Superior temporal gyrus (tissue), 1 donor: Measurements from ENCODE around the gene KCTD3.

ENCODE experiments used
- DNase-seq: peaks from one replicate; pipeline ENCODE4 v3.0.0-alpha.2; 2016; ENCODE audit errors: extremely low spot score

The KCTD3 gene

DNA sequence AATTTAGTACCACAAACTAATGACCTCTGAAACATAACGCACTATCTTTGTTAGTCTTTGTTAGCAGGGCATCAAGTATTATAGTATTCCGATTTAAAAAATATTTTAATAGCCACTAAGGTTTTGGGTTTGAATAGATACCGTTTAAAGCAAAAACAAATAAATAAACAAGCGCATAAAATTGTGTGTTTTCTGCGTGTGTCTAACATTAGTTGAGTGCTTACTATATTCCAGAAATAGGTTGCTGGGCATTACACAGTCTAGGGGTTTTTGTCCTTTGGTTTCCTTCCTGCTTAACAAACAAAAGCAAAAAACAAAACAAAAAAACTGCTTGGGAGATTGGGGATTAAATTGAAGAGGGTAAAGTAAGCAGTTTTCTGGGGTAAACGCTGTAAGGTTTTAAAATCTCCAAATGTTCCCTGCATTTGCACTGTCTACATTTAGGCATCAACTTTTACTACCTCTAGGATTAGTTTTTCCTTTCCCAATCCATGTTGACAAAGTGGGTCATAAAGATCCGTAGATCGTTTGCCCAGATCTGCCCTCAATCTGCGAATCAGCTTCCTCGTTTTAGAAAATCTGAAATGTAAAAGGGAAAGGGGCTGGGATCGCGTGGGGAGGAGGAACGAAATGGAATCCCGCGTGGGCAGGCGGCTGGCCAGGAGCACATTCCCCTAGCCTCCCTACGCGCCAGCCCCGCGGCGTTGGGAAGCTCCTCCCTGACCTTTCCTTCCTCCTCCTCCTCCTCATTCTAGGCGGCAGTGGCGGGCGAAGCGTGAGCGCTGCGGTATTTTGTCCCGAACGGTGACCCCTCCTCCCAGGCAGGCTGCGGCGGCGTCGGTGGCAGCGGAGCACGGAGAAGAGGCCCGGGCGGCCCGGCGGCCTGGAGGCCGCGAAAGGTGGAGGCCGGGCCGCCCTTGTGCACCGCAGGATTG lies at the start of gene KCTD3:
Gene KCTD3 (plus strand): TSS at position 749 of the 935 bp plus-strand sequence. CDS start 382 bp downstream, outside the sequence.
- peak; percentile 81 for DNase-seq

DNA sequence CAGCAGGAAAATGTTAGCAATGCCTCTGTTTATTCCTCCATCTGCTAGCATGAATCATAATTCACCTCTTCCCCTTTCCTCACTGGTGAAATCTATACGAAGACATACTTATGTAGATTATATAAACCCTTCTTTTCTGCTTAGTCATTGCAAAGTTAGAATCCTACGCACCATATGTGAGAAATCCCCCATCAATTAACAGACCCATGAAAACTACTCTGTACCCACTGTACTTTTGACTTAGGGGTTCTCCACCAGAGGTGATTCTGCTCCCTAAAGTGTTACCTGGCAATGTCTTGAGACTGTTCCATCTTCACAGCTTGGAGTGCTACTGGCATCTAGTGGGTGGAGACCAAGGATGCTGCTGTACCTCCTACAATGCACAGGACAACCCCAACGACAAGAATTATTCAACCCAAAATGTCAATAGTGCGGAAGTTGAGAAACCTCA lies 49.6 kb upstream of the KCTD3 start:
- DNase-seq, result peak; percentile 59

DNA sequence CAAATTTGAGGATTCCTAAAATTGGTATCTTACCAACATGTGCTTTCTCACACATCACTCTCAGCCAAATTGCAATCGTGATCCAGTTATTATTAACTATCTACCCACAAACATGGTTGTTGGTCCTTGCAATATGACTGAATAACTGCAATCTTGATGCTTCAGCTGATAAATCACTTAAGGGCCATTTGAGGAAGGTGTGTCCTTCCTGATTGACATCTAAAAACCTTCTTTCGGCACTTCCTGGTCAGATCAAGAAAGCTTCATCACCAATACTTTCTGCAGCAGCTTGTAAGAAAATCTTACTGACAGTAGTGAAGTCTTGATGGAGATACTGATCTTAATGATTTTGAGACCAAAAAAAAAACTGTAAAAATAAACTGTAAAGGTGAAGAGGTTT lies 48.5 kb upstream of the KCTD3 start:
- DNase-seq, result no peak

DNA sequence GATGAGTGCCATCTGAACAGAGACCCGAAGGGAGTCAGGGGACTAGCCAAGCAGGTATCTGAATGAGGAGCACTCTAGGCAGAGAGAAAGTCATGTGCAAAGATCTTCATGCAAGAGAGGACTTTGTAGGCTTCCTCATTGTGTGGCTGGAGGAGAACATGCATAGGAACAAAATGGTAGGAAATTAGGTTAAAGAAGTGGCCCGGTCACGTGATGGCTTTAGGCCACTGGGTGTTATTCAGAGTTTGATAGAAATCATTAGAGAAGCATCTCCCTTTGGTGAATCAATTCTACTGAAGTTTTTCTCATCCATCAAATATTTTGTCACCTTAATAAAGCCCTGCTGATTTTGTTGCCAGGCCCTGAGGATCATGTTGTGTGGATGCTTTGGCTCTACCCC lies 45.8 kb upstream of the KCTD3 start:
- no peak for DNase-seq

DNA sequence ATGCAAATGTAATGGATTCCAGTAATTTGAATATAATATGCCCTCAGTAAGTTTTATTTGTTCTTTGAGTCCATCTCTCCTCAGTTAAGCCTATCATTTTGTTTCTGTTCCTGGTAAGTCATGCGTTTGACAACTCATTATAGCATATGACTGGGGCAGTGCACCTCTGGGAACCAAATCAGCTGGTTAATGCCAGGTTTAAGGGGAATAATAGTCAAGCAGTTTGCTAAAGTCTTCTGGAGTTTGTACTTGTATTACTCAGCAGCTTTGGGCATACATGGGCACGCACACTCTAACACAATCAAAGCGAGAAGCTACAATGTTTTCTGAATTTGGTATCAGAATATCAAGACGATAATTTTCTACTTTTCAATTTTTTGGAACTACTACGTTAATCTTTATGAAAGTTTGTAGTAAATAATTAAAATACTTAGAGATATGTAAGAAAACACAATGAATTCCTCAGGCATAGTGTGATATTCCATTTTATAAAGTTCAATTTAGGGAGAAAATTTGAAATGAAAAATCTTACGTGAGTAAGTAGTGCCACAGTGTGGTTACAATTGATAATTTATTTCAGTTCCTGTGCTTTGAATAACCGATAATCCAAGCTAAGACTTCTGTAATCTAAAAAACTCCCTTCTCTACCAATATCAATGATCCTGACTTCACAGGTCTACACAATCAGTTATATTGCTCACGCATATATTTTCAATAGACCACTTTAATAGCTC lies 43.8 kb upstream of the KCTD3 start:
- DNase-seq, result peak; percentile 60

DNA sequence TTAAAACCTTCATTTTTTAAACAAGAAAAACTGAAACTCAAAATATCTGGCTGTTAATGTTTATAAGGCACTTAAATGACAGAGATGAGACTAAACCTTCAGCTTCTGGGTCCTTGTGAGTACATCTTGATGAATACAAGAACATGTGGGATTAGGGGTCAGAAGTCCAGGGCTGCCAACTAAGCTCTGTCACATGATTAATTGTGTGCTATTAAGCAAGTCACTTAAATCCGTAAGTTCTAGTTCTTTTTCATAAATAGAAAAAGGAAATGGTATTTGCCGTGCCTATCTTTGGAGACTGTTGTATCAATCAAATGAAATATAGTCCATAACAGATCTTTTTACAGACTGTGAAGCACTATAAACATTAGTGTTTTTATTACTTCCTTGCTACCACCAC lies 43.2 kb upstream of the KCTD3 start:
- DNase-seq, result no peak

DNA sequence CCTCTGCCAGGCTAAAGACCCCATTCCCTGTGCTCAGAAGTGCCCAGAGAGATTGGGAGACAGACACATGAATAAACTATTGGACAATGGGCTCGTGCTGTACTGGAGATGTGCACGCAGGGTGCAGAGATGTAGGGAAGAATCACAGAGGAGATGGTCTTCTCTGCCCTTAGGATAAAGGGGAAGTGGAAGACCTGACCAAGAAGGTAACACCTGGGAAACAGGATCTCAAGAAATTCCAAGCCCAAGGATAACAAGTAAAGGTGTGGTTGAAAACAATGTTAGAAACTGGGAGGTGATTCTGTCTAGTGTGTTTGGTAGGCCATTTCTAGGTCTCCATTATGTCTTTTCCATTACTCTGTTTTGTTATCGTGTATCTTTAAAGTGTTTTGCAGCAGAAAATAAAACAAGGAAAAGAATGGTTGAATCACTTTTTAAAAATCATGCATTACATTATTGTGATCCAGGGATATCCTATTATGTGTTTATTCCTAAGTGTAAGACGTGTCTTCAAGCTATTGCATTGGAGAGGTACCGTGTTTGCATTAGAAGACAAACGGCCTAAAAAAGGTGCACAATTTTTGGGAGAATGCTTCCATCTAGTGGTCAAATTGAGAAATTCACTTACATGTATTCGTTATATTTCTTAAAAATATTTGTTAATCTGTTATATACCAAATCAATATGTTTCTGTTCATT lies 40.8 kb upstream of the KCTD3 start:
- peak; percentile 91 for DNase-seq

DNA sequence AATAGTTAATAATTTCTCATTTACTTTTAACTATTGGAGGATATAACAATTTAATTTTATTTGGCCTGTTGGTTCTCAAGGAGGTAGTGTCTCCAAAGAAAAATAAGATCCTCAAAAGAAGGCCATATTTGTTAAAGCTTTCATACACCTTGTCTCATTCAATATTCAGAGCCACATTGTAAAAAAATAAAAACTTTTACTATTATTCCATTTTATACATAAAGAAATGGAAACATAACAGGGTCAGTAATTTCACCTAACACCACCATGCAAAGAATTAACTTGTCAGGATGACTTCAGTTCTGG lies 40.3 kb upstream of the KCTD3 start:
- no peak for DNase-seq

DNA sequence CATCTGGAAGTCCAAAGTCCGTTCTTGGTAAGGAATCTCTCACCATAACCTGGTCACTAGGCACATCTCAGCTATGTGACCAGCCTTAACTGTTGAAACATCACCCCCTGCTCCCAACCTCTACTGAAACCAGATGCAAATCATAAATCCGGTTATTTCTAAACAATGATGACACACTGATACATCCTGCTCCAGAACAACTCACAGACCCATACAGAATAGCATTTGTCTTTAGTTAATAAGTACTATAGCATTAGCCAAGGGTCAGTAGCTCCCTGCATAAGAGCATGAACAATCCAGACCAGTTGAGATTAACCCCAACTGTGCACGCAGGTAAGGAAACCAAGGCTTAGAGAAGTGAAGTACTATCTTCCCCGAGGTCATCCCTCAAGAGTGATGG lies 38.0 kb upstream of the KCTD3 start:
- no peak for DNase-seq

DNA sequence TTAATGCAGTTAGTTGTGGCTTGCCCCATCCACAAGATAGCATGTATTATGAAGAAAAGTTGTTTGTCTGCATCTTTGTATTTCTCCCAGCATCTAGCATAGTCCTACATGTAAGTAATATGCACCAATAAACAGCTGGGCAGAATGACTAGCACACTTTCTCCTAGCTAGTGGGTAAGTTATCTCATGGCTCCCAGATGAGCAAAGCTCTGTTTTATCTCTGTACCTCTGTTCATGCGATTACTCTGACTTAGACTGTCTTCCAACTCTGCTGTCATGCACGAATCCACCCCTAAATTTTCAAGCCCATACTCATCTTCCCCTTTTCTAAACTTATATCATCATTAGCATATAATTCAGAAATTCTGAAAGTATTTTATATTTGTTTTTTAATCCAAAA lies 37.5 kb upstream of the KCTD3 start:
- DNase-seq, result no peak

DNA sequence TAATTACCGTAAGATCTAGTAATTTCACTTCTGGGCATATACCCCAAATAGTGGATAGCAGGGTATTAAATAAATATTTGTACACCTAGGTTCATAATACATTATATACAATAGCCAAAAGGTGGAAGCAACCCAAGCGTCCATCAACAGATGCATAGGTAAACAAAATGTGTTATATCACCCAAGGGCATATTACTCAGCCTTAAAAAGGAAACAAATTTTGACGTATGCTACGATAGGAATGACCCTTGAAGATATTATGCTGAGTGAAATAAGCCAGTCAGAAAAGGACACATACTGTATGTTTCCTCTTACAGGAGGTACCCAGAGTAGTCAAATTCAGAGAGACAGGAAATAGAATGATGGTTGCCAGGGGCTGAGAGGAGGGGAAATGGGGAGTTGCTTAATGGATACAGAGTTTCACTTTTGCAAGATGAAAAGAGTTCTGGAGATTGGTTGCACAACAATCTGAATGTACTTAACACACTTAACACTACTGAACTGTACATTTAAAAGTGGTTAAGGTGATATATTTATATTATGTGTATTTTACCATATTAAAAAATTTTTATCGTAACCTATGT lies 36.6 kb upstream of the KCTD3 start:
- no peak for DNase-seq

DNA sequence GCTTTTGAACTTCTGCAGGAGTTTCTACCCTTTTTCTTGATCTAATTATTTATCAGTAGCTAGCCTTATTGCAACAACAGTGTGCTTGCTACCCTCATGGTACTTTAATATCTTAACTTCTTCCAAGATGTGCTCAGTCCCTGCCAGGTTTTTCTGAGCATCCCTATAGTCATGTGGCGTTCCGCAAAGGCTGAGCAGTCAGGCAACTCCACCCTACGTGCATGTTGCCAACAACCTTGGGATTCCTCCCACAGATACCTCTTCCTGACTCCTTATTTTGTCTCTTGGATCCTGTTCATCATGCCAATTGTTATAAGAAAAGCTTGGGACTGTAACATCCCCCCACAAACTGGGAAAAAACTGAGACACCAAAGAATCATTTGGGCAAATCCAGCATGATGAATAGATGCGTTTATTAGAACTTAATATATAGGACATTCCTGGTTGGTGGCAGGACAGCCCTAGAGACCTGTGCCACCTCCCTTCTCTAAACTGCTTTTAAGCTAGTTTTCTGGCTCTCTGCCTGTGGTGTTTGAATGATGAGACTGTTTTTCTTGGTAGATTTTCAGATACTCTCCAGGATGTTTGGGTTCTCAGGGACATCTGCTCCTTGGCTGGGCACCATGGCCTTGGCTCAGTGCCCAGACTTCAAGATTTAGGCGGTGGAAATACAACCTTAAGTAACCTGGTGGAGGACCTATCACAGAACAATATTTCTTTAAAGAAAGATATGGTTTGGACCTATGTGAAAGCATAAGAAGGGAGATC lies 27.1 kb upstream of the KCTD3 start:
- no peak for DNase-seq

DNA sequence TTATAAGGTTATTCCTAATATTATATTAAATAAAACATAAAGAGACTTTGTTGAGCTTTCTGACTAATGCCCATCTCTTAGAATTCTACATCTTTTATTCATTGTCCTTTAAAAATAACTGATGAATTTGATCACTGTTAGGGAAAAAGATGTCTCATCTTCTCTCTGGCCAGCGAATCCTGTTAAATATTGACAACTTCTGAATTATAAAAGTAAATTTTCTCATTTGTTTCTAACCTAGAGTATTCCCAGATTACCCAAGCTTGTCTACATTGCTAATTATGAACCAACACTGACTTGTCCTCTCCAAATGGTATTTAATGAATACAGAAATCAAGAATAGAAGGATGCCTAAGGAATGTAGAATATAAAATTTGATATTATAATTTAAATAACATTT lies 24.8 kb upstream of the KCTD3 start:
- DNase-seq, result no peak

DNA sequence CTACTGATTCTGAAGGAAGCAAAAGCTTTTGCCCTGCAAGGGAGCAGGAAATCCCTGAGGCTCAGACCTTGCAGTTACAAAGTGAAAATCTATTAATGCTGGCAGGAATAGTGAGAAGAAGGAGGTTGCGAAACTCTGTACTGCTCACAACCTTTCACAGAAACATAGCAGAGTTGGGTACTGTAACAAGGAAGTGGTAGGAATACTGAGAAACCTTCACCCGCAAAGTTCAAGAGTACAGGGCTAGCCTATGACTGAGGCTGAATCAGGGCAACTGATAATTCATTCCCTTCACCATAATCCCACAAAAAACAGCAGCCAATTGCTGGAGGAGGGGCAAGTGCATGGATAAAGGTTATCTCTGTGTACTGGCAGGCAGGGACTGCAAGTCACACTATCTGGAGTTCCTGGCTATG lies 23.9 kb upstream of the KCTD3 start:
- DNase-seq, result no peak

DNA sequence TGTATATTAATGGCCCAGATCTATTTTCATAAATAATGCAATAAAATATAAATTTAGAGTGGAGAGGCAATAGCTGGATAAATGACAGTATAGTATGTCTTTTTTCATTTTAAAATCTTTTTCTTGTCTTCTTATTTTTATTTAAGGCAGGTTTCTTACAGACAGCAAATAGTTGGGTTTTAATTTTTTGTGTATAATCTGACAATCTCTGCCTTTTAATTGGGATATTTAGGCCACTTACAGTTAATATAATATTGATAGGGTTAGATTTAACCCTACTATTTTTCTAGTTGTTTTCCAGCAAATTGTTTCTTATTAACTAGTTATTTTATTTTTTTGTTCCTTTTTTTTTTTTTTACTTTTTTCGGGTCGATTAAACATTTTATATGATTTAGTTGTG lies 23.3 kb upstream of the KCTD3 start:
- DNase-seq, result no peak

DNA sequence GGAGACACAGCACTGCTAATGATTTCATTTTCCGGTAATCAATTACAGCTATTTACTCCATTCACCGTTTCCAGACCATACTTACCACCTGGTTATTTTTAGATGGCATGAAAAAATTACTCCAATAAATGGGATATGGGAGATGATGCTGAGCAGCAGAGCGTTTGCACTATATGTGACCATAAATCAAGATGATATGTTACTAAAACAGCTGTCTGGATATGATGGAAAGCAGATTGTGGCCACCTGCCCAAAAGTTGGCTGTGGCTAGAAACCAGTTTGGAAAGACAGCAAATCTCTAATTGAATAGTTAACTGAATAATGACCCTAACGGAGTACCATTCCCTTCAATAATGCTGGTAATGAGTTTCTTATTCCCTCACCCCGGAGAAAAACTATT lies 22.5 kb upstream of the KCTD3 start:
- no peak for DNase-seq

DNA sequence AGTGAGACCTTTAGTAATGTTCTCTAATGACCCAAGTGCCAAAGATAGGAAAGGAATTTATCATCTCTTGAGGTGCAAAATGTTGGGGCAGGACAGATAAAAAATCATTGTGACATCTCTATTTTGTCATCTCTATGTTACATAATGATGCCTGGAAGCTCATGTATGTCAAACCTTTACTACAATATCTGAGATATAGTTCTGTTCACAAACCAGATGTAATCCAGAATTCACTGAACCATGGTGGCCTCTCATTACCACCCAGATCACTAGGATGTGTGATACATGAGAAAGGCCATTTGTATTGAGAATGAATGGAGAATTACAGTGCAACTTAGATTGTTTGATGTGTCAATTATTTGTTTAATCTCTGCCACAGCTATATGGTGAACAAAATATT lies 22.0 kb upstream of the KCTD3 start:
- no peak for DNase-seq

DNA sequence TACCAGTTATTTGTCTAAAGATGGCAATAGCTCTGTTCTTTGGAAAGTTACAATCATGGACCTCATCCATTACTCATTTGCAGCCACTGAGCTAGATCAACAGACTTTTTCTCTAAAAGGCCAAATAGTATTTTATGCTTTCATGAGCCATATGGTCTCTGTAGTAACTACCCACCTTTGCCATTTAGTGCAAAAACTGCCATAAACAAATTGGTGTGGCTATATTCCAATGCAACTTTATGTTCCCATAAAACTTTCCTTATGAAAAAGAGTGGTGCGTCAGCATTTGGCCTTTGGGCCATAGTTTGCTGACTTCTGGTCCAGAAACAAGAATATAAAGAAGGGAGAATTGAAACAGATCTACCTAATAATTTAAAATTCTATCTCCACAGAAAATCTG lies 20.1 kb upstream of the KCTD3 start:
- no peak for DNase-seq

DNA sequence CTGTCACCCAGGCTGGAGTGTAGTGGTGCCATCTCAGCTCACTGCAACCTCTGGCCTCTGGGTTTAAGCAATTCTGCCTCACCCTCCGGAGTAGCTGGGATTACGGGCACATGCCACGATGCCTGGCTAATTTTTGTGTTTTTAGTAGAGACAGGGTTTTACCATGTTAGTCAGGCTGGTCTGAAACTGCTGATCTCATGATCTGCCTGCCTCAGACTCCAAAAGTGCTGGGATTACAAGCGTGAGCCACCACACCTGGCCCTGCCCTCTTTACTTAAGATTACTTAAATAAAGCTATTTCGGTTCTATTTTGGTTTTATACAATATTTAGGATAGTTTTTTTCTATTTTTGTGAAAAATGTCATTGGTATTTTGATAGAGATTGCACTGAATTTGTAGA lies 15.3 kb upstream of the KCTD3 start:
- no peak for DNase-seq

DNA sequence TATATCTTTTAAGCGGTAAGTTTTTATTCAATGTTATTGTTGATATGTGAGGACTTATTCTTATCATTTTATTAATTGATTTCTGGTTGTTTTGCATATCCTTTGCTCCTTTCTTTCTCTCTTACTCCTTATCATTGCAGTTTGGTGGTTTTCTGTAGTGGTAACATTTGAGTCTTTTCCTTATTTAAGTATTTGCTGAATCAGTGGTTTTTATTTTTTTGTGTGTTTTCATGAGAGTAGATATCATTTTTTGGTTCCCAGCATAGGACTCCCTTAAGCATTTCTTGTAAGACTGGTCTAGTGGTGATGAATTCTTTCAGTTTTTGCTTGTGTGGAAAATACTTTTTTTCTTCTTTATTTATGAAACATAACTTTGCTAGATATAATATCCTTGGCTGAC lies 12.2 kb upstream of the KCTD3 start:
- no peak for DNase-seq

DNA sequence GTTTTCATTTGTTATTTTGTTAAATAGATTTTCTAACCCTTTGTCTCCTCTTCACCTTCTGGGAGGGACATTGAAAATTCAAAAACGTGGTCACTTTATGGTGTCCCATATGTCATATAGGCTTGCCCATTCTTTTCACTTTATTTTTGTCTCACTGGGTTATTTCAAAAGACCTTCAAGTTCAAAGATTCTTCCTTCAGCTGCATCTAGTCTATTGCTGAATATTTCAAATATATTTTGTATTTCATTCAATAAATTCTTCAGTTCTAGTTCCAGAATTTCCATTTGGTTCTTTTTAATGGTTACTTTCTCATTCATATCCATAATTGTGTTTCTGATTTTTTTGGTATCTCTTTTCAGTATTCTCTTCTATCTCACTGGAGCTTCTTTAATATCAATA lies 11.6 kb upstream of the KCTD3 start:
- no peak for DNase-seq
